ENCODE results near the gene ASCL2. TPM values are rescaled to one million over a fixed set of nuclear protein-coding genes. Genes with fewer than 3 reads are reported as not detected.

The ASCL2 gene
- total and polyA plus RNA-seq, 2 donors (not counting 3 experiments of a cell fraction or from before 2014, with no cell fraction given): not detected

- Histone ChIP-seq H2AFZ (ENCODE audit: low read depth, low read length) (no peak overlapping the region), H3K27ac (ENCODE audit: insufficient read depth, low read depth, low read length) (no peak overlapping the region), H3K79me2 (ENCODE audit: control insufficient read depth, insufficient read depth, low read length) (no peaks in the 10 kb centered on the region), H3K4me3 (replicated peaks in 1 of 3; ENCODE audit: insufficient read depth in 1 of 3, low read depth in 1 of 3, low read length in 3 of 3) (no peak overlapping the region), H3K4me1 (ENCODE audit: control insufficient read depth, extremely low read depth, insufficient read depth, low read length) (no peaks in the 10 kb centered on the region), H3K9me1 (replicated peaks; ENCODE audit: control insufficient read depth, extremely low read depth, insufficient read depth, low read length) (no peaks in the 10 kb centered on the region), H4K20me1 (replicated peaks; ENCODE audit: control insufficient read depth, extremely low read depth, insufficient read depth, low read length) (no peaks in the 10 kb centered on the region), H3K4me2 (ENCODE audit: insufficient read depth, low read length) (no peak overlapping the region), H3K36me3 (ENCODE audit: control insufficient read depth in 2 of 2, extremely low read depth in 1 of 2, insufficient read depth in 2 of 2, low read length in 2 of 2) (no peaks in the 10 kb centered on the region), H3K27me3 (ENCODE audit: control insufficient read depth in 2 of 2, insufficient read depth in 2 of 2, low read length in 2 of 2) (peaks cover 0 to 4% of the 10 kb centered on the region in 2 experiments), H3K9me3 (replicated peaks; ENCODE audit: control insufficient read depth, insufficient read depth, low read length) (no peaks in the 10 kb centered on the region), H3K9ac (replicated peaks; ENCODE audit: extremely low read depth, insufficient read depth, low read length) (no peak overlapping the region)
- intact Hi-C loops (cut with micrococcal nuclease) (no loop called here), dilution Hi-C loops (cut with MboI; ENCODE audit: extremely low pct_ligation_motif_present, low sequenced_read_pairs) (no loop called here)
- POLR2A ChIA-PET: no interaction called here
- DNase-seq (ENCODE audit: low read depth, low spot score): no peak
- no TSS peak for BruUV-seq (replicated peaks)
- FAIRE-seq: no peak
- CTCF ChIA-PET: interaction anchor here (1.4 kb wide), 1 partner anchor 8 kb away, joined by 4 read pairs; no protein-coding TSS in a partner anchor
- no peak for TF ChIP-seq MAX (IDR thresholded peaks at IDR 0.05; ENCODE audit: insufficient read depth, insufficient read length)
- no peak for TF ChIP-seq EZH2 (IDR thresholded peaks at IDR 0.05; ENCODE audit: borderline replicate concordance, low read depth, low read length, severe bottlenecking)
- no peak for TF ChIP-seq FOS (IDR thresholded peaks at IDR 0.05; ENCODE audit: borderline replicate concordance, insufficient read depth, low read length)
- no peak for TF ChIP-seq POLR2AphosphoS5 (IDR thresholded peaks at IDR 0.05; ENCODE audit: insufficient read depth, low read depth, low read length)
Measured at GRCh38 chr11:2235588-2236326, 34.6 kb downstream of the ASCL2 start.

GRCh38 chr11:2234963-2235362 is 35.4 kb downstream of the ASCL2 start:
- no peak for DNase-seq (ENCODE audit: low read depth, low spot score)
- FAIRE-seq: no peak
- H3K4me1 ChIP-seq (ENCODE audit: control insufficient read depth, extremely low read depth, insufficient read depth, low read length): no peaks in the 10 kb centered on the region
- no TSS peak for BruUV-seq (replicated peaks)
- H3K9me3 ChIP-seq (replicated peaks; ENCODE audit: control insufficient read depth, insufficient read depth, low read length): no peaks in the 10 kb centered on the region
- peaks cover 0 to 4% of the 10 kb centered on the region in 2 experiments for H3K27me3 ChIP-seq (ENCODE audit: control insufficient read depth in 2 of 2, insufficient read depth in 2 of 2, low read length in 2 of 2)
- no peak overlapping the region for H2AFZ ChIP-seq (ENCODE audit: low read depth, low read length)
- CTCF ChIA-PET: no interaction called here
- no peak overlapping the region for H3K4me2 ChIP-seq (ENCODE audit: insufficient read depth, low read length)
- H3K27ac ChIP-seq (ENCODE audit: insufficient read depth, low read depth, low read length): no peak overlapping the region
- no peaks in the 10 kb centered on the region for H4K20me1 ChIP-seq (replicated peaks; ENCODE audit: control insufficient read depth, extremely low read depth, insufficient read depth, low read length)
- TF ChIP-seq FOS (IDR thresholded peaks at IDR 0.05; ENCODE audit: borderline replicate concordance, insufficient read depth, low read length) (no peak), GATA2 (IDR thresholded peaks at IDR 0.05; ENCODE audit: insufficient read depth, insufficient read length, low read depth, low read length) (no peak), EZH2 (IDR thresholded peaks at IDR 0.05; ENCODE audit: borderline replicate concordance, low read depth, low read length, severe bottlenecking) (no peak), CTCF (IDR thresholded peaks at IDR 0.05; ENCODE audit: extremely low read depth in 1 of 2, insufficient read depth in 1 of 2, low read depth in 1 of 2, low read length in 2 of 2) (no peak), POLR2A (IDR thresholded peaks at IDR 0.05; ENCODE audit: low read depth, low read length) (no peak), MAX (IDR thresholded peaks at IDR 0.05; ENCODE audit: insufficient read depth, insufficient read length) (no peak), MYC (IDR thresholded peaks at IDR 0.05; ENCODE audit: low read depth, low read length) (no peak)
- intact Hi-C loops (cut with micrococcal nuclease): no loop called here
- H3K36me3 ChIP-seq (ENCODE audit: control insufficient read depth in 2 of 2, extremely low read depth in 1 of 2, insufficient read depth in 2 of 2, low read length in 2 of 2): no peaks in the 10 kb centered on the region
- no peaks in the 10 kb centered on the region for H3K9me1 ChIP-seq (replicated peaks; ENCODE audit: control insufficient read depth, extremely low read depth, insufficient read depth, low read length)
- dilution Hi-C loops (cut with MboI; ENCODE audit: extremely low pct_ligation_motif_present, low sequenced_read_pairs): no loop called here
- no peak overlapping the region for H3K9ac ChIP-seq (replicated peaks; ENCODE audit: extremely low read depth, insufficient read depth, low read length)
- H3K79me2 ChIP-seq (ENCODE audit: control insufficient read depth, insufficient read depth, low read length): no peaks in the 10 kb centered on the region
- H3K4me3 ChIP-seq (replicated peaks in 1 of 3; ENCODE audit: insufficient read depth in 1 of 3, low read depth in 1 of 3, low read length in 3 of 3): no peak overlapping the region
- POLR2A ChIA-PET: no interaction called here

All from endothelial cell of umbilical vein (primary cell).